ENCODE measurements around the gene SPRR2D.
"Not testable (repeated sequence)": the region's sequence is repeated elsewhere in the genome, so short reads cannot be mapped to it uniquely, and the experiment has no call there.

Gene SPRR2D

DNA sequence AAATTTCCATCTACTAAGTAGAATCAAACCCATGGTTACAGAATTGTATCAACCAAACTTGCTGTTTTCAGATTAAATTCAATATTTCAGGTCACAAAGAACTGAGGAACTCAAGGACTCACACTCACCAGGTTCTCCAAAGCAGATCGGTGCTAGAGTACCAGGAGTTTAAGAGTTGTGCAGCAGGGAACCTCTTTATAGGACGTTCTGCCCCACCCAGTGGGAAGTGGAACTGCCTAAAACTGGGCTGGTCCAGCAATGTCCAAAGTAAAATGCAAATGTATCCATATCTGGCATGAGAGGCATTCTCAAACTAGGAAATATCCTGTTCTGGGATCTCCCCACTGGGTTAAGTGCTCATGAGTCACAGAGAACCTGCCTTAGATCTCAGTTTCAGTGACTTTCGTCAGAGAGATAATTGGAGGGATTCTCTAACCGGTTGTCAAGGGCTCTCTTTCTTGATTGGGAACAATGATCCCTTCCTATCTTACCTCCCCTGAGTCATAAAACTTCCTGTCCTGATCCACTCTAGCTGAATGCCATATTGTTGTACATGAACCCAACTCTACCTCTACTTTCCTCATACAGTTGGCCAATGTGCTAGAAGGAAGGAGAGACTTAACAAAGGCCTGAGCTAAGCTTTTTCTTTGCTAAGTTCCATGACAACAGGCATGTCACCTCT is at the start of gene SPRR2D:
Gene SPRR2D (minus strand): TSS at position 171 of the 682 bp plus-strand sequence. CDS start 774 bp downstream, outside the sequence.
- DNase-seq = no peak

- DNase-seq = no peak
Measured at GRCh38 chr1:153087652-153088051, 46.7 kb upstream of the SPRR2D start.

- DNase-seq = no peak
Measured at GRCh38 chr1:153081736-153082135, 40.8 kb upstream of the SPRR2D start.

- no peak for DNase-seq
Measured at GRCh38 chr1:153072806-153073726, 32.1 kb upstream of the SPRR2D start.

DNA sequence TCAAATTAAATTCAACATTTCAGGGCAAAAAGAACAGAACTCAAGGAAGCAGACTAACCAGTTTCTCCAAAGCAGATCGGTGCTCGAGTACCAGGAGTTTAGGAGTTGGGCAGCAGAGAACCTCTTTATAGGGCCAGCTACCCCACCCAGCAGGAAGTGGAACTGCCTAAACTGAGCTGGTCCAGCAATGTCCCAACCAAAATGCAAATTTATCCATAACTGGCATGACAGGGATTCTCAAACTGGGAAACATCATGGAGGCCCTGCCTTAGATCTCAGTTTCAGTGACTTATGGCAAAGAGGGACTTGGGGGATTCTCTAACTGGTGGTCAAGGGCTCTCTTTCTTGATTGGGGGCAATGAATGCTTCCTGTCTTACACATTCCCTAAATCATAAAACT is 30.6 kb upstream of the SPRR2D start, which contains the start of gene SPRR2B:
Gene SPRR2B (minus strand): TSS at position 101 of the 400 bp plus-strand sequence. CDS start 772 bp downstream, outside the sequence.
- DNase-seq = no peak

- no peak for DNase-seq
Measured at GRCh38 chr1:153070243-153070642, 29.3 kb upstream of the SPRR2D start.

DNA sequence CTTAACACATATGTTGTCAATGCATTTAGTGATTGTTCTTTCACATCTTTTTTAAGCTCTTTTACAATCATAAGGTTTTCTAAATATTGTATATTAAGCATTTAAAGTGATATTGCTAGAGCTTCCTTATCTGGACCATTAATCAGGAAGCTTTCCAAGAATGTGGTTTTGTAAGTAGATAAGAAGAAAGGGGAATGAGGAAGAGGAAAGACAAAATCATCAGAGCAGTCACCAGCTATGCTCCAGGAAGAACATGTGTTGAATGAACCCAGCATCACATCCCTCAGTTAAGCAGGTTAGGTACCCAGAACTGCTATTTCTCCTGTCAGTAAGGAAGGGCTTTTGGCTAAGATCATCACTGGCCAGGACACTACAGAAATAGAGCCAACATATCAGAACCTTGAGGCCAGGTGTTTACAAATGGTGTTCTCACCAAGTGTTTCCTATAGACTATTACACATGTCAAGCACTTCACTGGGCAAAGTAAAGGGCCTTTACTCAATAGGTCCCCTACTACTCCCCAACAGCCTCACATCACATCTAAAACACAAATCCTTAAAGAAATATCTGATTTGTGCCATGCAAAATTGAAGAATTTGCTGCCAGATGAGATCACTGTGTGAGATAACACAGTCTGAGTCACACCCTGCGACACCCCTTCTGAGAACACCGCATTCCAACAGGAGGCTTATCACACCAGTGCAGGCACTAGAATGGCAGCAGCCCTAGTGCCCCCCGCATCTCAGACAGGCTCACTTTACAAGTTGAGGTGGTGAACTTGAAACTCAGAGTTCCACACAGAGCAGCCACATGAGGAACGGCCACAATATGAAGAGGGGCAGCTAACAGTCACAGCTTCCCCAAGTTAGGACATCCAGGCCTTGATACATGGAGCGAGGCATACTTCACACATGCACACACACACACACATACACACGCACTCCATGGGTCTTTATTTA is 18.2 kb upstream of the SPRR2D start:
- no peak for DNase-seq

DNA sequence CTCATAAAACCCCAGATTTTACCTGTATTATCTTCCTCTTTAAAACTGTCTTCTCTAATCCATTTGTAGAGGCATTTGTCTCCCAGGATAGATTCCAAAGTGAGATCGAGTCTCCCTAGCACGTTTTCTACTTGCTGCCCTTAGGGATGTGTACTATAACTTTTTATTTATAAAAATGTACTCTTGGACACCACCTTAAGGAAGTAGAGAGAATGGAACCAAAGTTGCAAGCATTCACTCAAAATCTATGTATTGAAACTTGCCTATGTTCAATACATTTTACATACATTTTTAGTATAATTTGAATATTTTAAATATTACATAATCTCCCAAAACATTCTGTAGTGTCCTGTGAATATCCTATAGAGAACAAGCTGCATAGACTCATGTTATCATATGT is 17.2 kb upstream of the SPRR2D start:
- no peak for DNase-seq

DNA sequence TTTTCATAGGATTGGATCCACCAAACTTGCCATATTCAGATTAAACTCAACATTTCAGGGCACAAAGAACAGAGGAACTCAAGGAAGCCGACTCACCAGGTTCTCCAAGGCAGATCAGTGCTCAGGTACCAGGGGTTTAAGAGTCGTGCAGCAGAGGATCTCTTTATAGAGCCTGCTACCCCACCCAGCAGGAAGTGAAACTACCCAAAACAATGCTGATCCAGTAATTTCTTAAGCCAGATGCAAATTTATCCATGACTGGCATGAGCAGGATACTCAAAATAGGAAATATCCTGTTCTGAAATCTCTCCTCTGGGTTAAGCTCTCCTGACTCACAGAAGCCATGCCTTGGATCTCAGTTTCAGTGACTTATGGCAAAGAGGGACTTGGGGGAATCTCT is 16.5 kb upstream of the SPRR2D start, which contains the start of gene SPRR2A:
Gene SPRR2A (minus strand): TSS at position 138 of the 400 bp plus-strand sequence. CDS start 777 bp downstream, outside the sequence.
- no peak for DNase-seq

DNA sequence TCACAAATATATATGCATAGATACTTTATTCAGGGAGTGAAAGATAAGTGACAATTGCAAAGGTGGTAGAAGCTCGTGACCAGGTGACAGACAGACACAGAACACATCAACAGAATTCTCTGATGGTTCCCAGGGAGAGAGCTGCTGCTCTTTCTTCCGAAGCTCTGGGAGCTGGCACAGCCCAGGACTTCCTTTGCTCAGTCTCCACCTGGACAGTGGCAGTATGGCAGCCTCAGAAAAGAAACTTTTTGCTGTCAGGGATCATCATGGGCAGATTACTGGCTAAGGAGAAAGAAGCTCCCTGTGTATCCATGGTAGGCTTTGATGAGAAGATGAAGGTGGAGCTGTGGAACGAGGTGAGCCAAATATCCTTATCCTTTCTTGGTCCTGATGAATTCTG is 15.2 kb upstream of the SPRR2D start:
- DNase-seq = not testable (repeated sequence)

- DNase-seq = no peak
Measured at GRCh38 chr1:153049211-153049610, 8.3 kb upstream of the SPRR2D start.

- DNase-seq = no peak
Measured at GRCh38 chr1:153035211-153035610, 5.7 kb downstream of the SPRR2D start.

DNA sequence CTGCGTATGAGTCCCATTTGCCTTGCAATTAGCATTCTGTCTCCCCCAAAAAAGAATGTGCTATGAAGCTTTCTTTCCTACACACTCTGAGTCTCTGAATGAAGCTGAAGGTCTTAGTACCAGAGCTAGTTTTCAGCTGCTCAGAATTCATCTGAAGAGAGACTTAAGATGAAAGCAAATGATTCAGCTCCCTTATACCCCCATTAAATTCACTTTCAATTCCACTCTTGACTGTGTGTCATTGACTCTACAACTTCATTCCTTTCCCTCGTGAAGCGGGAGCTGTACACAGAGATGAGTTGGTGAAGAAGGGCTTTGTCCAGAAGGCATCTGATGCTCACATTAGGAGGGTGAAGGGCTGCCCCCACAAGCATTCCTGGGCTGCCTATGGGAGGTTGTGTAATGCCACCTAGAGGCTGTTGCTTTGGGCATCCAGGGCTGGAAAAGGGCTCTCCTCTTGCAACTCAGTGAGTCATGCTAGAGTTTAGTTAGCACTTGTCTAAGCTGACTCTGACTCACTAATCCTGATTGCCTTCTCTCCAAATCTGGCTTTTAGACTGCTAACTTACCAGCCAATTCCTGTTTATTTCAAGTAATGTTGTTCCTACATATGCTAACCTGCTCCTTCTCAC is 8.1 kb downstream of the SPRR2D start:
- peak in 24 of 56 donors; percentile 0 to 57 (median 10) for DNase-seq

GRCh38 chr1:153032073-153032472 is 8.8 kb downstream of the SPRR2D start:
- no peak for DNase-seq

DNA sequence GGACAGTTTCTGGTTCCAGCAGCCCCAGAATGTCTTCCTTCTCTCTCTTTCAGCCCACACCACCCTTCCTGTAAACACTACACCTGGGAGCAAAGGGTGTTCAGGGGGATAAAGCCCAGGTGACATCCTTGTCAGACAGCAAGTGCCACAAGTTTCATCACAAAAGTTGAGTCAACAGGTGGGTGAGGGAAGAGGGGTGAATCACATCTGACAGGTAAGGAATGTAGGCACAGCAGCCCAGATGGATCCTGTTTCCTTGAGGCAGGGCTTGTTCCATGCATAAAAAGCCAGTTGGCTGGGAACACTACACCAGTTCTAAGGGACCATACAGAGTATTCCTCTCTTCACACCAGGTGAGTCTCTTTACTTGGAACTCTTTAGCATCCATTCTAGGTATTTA is 10.0 kb downstream of the SPRR2D start, which contains the start of gene SPRR1B:
Gene SPRR1B (plus strand): TSS at position 309 of the 400 bp plus-strand sequence. CDS start 1,143 bp downstream, outside the sequence.
- DNase-seq = no peak

DNA sequence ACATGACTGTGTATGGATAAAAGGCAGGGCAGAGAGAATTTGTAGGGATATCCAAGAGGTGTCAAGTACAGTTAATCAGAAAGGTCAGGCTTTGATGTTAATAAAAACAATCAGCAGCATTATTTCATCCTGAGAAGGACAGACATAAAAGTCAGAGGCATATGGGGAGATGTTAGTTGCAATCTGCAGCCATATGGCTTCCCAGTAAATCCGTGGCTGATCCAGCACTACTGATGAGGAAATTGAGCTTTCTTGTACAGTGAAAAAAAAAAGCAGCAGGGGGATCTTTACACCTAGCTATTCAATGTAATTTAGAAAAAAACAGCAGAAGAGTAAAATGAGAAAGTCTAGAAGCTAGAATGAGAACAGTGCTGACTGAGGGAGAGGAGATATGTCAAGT is 12.2 kb downstream of the SPRR2D start:
- no peak for DNase-seq

GRCh38 chr1:153025797-153026196 is 15.1 kb downstream of the SPRR2D start:
- no peak for DNase-seq

- DNase-seq = no peak
Measured at GRCh38 chr1:153024413-153024812, 16.5 kb downstream of the SPRR2D start.

DNA sequence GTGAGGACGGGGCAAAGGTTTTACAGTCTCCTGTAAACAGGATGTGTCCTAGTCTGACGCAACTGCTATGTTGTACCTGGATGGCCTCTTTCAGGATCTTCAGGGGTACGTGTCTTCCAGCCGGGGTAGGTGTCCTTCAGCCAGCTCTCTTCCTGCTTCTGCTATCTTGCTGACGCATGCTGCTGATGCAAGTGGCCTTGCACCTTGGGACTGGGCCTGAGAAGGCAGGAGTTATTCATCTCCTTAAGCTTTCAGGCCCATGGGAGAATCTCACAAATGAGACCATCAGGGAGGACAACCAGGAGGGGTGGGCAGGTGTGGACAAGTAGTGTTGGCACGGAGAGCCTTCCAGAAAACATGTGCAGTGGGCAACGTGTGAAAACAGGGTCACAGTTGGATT is 17.8 kb downstream of the SPRR2D start:
- no peak for DNase-seq

GRCh38 chr1:153022340-153022739 is 18.6 kb downstream of the SPRR2D start:
- DNase-seq = not testable (repeated sequence)
